NCI-H146 (cell line): ENCODE data around the gene ZNF778.
"Not testable (repeated sequence)": the region's sequence is repeated elsewhere in the genome, so short reads cannot be mapped to it uniquely, and the experiment has no call there.

ENCODE experiments used
- DNase-seq: peaks from one replicate; lab custom pipeline; 2025; lab: John Stamatoyannopoulos, UW

ZNF778 gene

DNA sequence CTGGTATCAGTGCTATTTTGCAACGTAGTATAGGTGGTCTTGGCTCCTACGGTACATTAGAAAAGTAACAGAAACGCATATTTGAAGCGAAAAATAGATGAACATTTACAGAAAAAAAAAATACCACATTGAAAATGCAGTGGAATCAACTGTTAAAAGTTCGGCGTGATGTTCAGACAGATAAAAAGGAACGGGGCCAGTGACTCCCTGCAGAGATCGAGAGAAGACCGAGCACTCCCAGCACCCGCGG, 440 bp upstream of the ZNF778 start:
- no peak for DNase-seq

DNA sequence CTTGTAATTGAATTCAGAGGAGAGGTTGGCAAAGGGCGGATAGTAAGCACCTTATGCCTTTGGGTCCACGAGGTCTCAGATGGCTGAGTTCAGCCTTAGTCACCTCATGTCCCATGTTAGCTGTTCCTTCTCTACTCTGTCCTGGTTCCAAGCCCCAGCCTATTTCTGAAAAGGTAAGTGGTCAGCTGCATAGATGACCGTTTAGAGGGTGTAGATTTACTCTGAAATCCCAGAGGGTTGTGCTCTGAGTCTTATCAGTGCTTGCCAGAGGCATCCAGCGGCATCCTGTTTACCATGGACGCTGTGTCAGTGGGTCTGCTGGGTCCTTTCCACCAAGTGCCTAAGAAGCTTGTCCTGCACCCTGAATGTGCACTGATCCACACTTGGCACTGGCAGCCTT, 1.9 kb downstream of the ZNF778 start:
- no peak for DNase-seq

DNA sequence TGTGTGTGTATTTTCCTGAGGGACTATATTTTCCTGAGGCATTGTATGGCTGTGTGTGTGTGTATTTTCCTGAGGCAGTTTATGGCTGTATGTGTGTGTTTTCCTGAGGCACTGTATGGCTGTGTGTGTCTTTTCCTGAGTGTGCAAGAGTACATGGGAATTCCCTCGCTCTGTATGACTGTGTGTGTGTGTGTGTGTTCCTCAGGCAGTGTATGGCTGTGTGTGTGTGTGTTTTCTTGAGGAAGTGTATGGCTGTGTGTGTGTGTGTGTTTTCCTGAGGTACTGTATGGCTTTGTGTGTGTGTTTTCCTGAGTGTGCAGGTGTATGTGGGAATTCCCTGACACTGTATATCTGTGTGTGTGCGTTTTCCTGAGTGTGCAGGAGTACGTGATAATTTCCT, 4.1 kb downstream of the ZNF778 start:
- no peak for DNase-seq

DNA sequence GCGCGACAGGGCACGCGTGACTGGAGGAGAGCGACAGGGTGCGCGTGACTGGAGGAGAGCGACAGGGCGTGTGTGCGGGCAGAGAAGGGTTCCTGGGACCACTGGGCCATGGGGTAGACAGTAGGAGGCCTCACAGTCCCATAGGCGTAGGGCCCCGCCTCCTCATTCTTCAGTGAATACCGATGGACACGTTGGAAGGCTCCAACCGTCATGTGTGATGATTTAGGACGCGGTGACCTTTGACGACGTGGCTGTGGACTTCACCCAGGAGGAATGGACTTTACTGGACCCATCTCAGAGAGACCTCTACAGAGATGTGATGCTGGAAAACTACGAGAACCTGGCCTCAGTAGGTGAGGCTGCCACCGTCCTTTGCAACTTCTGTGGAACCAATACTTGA, 5.4 kb downstream of the ZNF778 start:
- no peak for DNase-seq

DNA sequence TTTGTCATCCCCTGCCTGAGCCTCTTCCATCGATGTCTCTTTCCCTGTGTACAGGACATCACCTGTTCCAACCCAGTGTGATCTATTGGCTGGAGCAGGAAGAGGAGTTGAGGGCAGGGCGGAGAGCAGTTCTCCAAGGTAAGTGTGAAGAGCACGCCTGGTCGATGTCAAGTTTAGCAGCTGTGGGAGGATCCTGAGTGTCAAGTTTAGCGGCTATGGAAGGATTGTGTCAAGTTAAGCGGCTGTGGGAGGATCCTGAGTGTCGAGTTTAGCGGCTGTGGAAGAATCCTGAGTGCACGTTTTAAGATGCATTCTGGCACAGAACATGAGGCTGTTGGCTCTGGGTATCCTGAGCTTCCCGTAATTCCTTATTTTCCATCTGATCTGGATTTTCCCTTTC, 7.2 kb downstream of the ZNF778 start:
- no peak for DNase-seq

DNA sequence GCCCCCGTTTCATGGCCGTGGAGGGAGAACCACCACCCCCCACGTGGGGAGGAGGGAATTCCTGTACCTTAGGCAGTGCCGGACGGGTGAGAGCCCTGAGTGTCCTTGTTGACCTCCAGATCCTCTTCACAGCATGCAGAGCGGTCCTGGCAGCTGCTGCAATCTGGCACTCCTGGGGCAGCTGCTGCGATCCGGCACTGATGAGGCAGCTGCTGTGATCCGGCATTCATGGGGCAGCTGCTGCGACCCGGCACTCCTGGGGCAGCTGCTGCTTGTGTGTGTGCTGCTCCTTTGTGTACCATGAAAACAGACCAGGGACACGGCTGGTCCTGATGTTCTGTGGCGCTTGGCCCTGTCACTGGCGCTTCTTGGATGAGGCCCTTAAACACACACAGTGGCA, 12.8 kb downstream of the ZNF778 start:
- DNase-seq: peak; percentile 49

DNA sequence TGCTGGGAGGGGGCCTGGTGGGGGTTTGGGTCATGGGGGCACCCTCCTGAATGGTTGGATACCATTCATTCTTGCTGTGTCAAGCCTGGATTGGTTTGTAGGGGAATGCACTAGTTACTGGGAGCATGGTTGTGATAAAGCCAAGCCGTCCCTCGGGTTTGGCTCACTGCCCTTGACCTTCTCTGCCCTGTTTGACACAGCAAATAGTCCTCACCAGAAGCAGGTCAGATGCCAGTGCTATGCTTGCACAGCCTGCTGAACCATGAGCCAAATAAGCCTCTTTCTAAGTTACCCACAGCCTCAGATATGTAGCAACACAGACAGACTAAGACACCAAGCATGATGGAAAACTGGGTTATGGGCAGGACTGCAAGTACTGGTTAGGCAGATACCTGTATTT, 14.6 kb downstream of the ZNF778 start:
- no peak for DNase-seq

DNA sequence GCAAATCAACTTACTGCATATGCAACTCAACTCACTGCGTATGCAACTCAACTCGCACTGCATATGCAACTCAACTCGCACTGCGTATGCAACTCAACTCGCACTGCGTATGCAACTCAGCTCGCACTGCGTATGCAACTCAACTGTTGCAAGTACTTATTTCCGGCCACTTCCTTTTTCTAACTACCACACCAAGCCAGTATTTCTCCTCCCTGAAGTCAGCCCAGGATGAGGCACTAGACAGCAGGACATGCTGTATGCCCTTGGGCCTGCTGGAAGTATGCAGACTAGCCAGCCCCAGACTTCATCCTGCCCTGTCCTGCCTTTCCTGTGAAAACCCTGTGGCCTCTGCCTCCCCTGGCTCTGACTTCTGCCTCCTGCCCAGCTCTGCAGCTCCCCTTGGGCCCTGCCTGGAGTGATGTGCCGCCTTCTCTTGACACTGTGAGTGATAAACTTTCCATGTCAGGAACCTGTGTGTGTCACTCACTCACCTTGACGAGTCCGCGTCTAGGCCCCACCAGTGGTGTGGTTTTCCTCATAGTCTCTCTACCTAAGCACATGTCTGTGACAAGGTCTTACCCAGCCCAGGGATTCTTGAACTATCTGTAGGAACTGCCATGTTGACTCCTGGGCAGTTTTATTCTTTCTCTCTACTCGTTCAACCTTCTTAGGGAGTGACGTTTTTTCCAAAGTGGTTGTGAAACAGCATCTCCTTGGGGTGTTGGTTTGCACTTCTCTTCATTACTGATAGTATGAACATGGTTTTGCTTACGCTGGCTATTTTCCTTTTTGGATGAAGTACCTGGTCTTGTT, 16.4 kb downstream of the ZNF778 start:
- DNase-seq: no peak

DNA sequence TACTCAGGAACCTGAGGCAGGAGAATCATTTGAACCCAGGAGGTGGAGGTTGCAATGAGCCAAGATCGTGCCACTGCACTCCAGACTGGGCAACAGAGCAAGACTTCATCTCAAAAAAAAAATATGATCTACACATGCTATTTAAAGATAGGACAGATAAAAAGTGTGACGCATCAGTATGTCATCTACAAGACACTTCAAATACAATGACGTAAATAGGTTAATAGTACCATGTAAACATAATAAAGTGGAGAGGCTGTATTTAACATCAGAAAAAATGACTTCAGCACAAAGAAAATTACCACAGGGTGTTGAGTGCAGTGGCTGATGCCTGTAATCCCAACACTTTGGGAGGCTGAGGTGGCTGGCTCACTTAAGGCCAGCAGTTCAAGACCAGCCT, 20.2 kb downstream of the ZNF778 start:
- DNase-seq: no peak

DNA sequence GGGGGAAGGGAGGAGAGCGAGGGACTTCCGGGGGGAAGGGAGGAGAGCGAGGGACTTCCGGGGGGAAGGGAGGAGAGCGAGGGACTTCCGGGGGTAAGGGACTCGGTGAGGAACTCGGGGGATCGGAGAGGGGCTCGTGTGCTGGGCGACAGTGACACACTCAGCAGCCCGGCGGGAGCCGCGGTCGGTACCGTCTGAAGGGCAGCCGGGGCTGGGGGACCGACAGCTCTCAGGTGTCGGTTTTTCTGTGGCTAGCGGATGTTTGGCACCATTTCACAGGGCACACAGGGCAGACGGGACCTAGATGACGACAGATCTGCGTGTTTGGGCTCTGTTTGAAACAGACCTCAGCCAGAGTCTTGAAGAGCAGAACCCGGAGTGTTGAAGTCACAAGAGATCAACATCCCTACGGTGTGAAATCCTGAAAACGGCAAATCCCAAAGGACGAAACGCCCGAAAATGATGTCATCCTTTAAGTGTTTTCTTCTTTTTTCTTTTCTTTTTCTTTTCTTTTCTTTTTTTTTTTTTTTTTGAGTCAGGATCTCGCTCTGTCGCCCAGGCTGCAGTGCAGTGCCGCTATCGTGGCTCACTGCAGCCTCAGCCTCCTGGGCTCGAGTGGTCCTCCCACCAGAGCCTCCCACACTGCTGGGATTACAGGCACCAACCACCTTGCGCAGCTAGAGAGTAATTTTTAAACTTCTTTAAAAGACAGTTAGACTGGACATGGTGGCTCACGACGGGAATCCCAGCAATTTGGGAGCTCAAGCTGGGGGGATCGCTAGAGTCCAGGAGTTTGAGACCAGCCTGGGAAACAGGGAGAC, 23.9 kb downstream of the ZNF778 start:
- peak; percentile 67 for DNase-seq

DNA sequence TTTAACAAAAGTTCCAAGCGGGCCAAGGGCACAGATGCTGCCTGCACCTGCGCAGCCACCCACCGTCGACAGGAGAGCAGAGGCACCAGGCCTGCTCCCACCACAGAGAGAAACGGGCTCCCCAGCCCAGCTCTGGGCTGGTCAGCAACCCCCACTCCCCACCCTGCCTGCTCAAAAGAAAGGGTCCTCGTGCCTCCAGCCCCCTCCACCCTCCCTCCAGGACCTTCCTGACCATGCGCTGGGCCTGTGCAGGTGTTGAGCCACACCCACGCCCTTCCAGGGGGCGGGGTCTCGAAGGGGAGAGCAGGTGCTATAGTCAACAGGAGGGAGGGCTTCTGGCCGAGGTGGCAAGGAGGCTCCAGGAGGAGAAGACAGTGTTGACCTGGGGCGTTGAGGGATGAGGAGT, 25.3 kb downstream of the ZNF778 start:
- DNase-seq: peak; percentile 40

DNA sequence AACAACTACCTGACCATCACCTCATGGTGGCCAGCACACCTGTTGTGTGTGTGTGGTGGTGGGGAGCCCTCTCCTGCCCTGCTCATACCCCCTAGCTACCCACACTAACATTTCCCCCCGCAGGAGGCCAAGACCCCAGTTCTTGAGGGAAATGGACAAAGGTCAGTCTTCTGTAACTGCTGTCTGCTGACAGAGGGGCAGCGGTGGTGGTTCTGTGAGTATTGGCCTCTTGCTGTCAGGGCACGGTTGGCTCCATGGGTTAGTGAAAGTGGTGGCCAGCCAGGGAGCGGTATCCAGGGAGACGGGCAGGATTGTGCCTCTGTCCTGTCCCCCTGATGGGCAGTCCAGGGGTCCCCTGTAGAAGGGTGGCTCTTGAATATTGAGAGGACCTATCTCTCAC, 26.2 kb downstream of the ZNF778 start:
- DNase-seq: no peak

DNA sequence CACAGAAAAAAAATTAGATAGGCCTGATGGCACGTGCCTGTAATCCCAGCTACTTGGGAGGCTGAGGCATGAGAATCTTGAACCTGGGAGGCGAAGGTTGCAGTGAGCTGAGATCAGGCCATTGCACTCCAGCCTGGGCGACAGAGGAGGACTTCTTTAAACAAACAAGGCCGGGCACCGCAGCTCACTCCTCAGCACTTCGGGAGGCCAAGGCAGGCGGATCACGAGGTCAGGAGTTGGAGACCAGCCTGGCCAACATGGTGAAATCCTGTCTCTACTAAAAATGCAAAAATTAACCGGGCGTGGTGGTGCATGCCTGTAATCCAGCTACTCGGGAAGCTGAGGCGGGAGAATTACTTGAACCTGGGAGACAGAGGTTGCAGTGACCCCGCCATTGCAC, 26.8 kb downstream of the ZNF778 start:
- DNase-seq: not testable (repeated sequence)

DNA sequence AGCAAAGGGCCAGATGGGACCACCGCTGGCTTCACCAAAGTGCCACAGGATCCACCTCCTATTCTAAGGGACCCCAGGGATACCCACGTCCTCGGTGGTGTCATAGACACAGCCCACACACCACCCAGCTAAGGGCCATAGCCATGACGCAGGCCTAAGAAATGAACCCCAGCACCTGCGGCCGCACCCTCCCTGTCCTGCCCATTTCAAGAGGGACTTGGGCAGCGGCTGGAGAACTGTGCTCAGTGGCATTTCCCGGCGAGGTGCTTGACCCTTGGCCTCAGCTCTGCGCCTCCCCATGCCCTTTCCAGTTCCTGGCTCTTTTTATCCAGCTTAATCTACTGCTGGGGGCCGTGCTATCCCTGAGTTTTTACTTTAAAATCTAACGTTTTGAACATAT, 27.3 kb downstream of the ZNF778 start:
- DNase-seq: no peak

DNA sequence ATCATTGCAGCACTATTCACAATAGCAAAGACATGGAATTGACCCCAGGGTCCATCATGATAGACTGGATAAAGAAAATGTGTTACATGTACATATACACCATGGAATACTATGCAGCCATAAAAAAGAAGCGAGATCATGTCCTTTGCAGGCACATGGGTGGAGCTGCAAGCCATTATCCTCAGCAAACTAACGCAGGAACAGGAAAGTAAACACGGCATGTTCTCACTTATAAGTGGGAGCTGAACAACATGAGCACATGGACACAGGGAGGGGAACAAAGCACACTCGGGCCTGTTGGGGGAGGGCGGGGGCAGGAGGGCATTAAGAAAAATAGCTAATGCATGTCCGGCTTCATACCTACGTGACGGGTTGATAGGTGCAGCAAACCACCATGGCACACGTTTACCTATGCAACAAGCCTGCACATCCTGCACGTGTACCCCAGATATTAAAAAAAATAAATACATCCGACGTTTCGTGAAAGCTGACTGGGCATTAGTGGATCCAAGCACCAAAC, 28.9 kb downstream of the ZNF778 start:
- DNase-seq: no peak

DNA sequence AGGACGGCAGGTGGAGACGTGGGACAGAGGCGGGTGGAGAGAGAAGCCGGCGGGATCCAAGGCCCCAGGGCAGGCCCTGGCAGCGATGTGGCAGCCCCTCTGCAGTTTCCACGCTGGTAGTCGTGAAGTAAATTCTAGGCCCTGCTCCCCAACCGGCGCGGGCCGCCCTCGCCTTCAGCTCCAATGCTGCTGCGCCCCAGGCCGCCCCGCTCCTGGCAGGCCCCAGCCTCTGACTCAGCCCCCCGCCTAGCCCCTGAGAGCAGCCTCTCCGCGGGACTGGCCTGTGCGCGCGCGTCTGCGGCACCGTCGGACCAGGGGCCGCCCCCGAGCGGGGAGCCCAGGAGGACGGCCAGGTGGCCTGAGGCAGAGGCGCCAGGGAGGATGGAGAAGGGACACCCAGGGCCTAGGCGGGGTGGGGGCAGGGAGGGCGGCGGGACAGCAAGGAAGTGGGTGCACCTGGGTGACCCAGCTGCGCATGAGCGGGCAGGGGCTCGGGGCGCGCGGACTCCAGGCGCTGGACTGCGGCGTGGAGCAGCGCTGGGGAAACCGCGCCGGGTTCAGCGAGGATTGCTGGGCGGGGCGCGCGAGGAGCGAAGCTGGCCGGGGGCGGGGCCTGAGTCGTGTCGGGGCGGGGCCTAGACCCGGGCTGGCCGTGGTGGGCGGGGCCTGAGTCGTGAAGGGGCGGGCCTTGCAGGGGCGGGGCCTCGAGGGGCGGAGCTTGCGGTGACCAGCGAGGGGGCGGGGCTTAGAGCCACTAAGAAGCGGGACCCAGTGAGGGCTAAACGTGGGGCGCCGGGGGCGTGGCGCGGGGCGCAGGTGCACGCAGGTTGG, 29.6 kb downstream of the ZNF778 start:
- peak; percentile 74 for DNase-seq

DNA sequence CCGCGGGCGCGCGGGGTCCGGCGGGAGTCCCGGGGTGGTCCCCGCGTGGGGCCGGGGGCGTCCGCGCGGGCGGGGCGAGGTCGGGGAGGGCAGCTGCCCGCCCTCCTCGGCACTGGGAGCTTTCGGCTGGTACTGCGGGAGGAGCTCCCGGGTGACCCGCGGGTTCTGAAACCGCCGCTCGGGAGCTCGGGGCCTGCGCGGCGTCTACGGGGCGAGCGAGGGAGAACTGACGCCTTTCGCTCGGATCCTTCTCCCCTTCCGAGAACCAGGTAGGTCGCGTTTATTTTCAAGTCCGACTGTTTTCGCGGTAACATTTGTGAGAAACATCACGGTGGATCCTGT, 30.2 kb downstream of the ZNF778 start:
- peak; percentile 44 for DNase-seq

DNA sequence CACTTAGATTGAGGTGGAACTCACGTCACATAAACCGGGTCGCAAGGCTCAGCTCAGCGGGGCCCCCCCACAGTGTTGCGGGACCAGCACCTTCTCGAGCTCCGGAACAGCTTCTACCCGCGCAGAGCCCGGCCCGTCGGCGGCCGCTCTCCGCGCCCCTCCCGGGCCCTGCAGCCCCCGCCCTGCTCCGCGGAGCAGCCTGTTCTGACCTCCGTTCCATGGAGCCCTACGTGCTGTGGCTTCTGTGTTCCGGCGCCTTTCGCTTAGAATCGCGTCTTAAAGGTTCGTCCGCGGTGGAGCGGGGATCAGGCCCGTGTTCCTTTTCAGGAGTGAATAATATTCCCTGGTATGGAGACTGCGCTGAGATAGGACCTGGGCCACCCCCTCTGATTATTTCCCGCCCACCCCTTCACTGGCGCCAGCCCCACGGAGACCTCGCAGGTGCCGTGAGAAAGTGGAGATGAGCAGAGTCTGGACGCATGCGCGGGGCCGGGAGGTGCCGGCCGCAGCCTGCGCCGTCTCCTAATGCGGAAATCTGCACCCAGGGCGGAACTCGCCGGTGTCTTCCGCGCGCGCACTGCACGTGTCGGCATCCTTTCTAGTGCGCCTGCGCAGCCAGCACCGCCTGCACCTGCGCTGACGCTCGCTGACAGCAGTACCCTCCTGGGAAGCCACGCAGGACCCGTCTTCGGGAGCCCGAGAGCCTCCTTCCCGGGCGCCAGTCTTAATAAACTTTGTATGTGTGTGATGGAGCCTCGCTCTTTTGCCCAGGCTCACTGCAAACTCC, 30.9 kb downstream of the ZNF778 start:
- no peak for DNase-seq

DNA sequence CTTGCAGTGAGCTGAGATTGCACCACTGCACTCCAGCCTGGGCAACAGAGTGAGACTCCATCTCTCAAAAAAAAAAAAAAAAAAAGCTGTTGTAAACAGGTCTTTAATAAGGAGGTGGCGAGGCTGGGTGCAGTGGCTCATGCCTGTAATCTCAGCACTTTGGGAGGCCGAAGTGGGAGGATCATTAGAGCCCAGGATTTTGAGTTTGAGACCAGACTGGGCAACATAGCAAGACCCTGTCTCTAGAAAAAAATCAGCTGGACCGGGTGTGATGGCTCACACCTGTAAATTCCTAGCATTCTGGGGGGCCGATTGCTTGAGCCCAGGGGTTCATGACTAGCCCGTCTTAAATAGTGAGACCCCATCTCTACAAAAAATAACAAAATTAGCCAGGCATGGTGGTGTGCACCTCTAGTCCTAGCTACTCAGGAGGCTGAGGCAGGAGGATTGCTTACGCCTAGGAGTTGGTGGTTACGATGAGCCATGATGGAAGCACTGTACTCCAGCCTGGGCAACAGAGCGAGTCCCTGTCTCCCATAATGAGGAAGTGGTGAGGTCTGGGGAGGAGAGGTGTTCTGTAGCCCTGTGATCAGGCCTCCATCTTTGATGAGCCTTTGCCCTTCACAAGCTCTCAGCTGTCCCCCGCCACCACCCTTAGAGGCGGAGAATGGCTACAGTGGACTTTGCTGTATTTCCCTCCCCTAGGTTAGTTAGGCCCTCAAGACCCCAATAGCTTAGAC, 36.2 kb downstream of the ZNF778 start:
- no peak for DNase-seq

DNA sequence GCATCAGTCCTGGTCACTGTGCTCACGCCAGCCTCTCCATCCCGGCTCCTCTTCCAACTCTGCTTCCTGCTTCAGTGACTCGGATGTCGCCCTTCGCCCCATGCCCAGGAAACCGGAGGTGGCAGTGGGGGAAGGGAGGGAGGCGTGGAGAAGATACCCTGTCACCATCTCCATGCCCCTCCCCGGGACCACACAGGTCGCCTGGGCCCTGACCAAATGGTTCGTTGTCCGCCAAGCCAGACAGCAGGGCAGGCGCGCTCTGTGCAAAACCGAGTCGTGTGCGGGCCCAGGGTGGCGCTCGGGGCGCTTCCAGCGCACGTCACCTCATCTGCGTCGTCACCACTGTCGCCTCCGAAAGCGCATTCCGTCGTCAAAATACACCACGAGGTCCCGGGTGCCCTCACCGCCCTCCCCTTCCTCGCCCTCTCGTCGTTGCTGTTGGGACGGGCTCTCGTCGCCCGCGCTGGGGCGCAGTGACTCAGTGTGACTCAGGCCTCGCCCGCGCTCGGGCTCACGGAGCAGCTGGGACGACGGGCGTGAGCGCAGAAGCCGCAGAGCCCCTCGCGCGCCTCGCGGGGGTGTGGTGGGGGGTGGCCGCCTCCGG, 39.2 kb downstream of the ZNF778 start:
- DNase-seq: peak; percentile 45

DNA sequence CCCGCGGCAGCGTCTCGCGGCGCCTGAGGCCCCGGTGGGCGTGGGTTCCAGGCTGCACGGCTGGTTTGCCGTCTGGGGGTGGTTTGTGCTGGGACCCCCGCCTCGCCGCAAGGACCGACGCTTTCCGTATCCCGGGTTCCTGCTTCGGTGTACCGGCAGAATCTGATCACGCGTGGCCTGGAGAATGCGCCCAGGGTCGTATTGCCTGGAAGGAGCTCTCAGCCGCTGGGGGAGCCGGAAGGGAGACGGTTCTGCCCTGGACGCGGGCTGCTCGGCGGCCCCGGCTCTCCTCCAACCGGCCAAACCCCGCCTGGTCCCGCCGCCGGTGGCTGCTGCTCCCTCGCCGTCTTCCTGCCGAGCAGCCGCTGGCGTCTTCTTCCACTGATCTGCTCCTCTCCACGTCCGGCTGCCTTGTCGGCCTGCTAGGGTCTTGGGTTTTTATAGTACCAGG, 39.8 kb downstream of the ZNF778 start:
- DNase-seq: peak; percentile 20
